K562 treated with DMSO at 1 percent for 48 hours (cell line): ENCODE data around the gene FMO3. TPM values are rescaled to one million over a fixed set of nuclear protein-coding genes. Genes with fewer than 3 reads are reported as not detected.

Experiments
- total RNA-seq: library from RNA; unstranded; fragments of 300-600 nt; gene quantifications from 2 replicates; pipeline ENCODE4 v1.2.3, GENCODE V29; 2022; ENCODE audit warnings: low replicate concordance; ENCODE audit errors: extremely low read depth

FMO3 gene
- not detected in 2 replicates for total RNA-seq

GRCh38 chr1:171090604-171091003 lies at the start of gene FMO3:
TSS of gene FMO3 (plus strand) at chr1:171090905. CDS start at chr1:171092659, 1,754 bp downstream.

Other genes starting within 250 kb of the FMO3 start
- gene MROH9, start 155.4 kb upstream of the FMO3 start, total RNA-seq = not detected in 2 replicates
- not detected in 2 replicates for gene FMO2, start 94.4 kb downstream of the FMO3 start, total RNA-seq
- gene FMO1, start 157.6 kb downstream of the FMO3 start, total RNA-seq = not detected in 2 replicates
- not detected in 2 replicates for gene FMO4, start 223.3 kb downstream of the FMO3 start, total RNA-seq